ENCODE data around the gene FBXO10.

The FBXO10 gene

GRCh38 chr9:37564916-37565315 lies 11.3 kb downstream of the FBXO10 start:
- H2AFZ ChIP-seq (ENCODE audit: low read length), result no peak overlapping the region
- H3F3A ChIP-seq (ENCODE audit: low read depth), result no peaks in the 10 kb centered on the region
- H3K4me3 ChIP-seq (ENCODE audit: low read length, poor library complexity, severe bottlenecking), result no peak overlapping the region
- H3K79me2 ChIP-seq (ENCODE audit: insufficient read depth, low read length), result peaks cover 35% of the 10 kb centered on the region
- peaks cover 5% of the 10 kb centered on the region; the same call in 1 of the 2 replicates for H3K9me3 ChIP-seq (ENCODE audit: insufficient read depth, low read depth, low read length)
- H3K9ac ChIP-seq (ENCODE audit: low read depth, low read length, poor library complexity, severe bottlenecking), result no peak overlapping the region
- H3K4me2 ChIP-seq (ENCODE audit: low read depth, low read length, poor library complexity, severe bottlenecking), result no peak overlapping the region
- H3K4me1 ChIP-seq (ENCODE audit: insufficient read depth, low read length, poor library complexity, severe bottlenecking), result peaks cover 4% of the 10 kb centered on the region
- H3K36me3 ChIP-seq (ENCODE audit: insufficient read depth, low read length), result no peaks in the 10 kb centered on the region
- no peaks in the 10 kb centered on the region for H4K20me1 ChIP-seq (ENCODE audit: insufficient read depth, low read length, poor library complexity, severe bottlenecking)
- no peaks in the 10 kb centered on the region for H3K27me3 ChIP-seq (ENCODE audit: insufficient read depth, low read length, poor library complexity, severe bottlenecking)
- TF ChIP-seq CTCF (conservative IDR thresholded peaks at IDR 0.05; ENCODE audit: low read length), result no peak
- no peak for TF ChIP-seq EZH2phosphoT487 (IDR thresholded peaks at IDR 0.05; ENCODE audit: borderline replicate concordance)
- H3K9me2 ChIP-seq (replicated peaks; ENCODE audit: low read depth, low read length), result no peaks in the 10 kb centered on the region

- TF ChIP-seq EZH2phosphoT487 (IDR thresholded peaks at IDR 0.05; ENCODE audit: borderline replicate concordance) (no peak), CTCF (conservative IDR thresholded peaks at IDR 0.05; ENCODE audit: low read length) (no peak)
- Histone ChIP-seq H3K4me2 (ENCODE audit: low read depth, low read length, poor library complexity, severe bottlenecking) (no peak overlapping the region), H3K27me3 (ENCODE audit: insufficient read depth, low read length, poor library complexity, severe bottlenecking) (no peaks in the 10 kb centered on the region), H3K4me3 (ENCODE audit: low read length, poor library complexity, severe bottlenecking) (no peak overlapping the region), H3K79me2 (ENCODE audit: insufficient read depth, low read length) (peaks cover 34% of the 10 kb centered on the region; the same call in 1 of the 2 replicates), H3K9ac (ENCODE audit: low read depth, low read length, poor library complexity, severe bottlenecking) (no peak overlapping the region), H3K9me2 (replicated peaks; ENCODE audit: low read depth, low read length) (no peaks in the 10 kb centered on the region), H2AFZ (ENCODE audit: low read length) (no peak overlapping the region), H3K9me3 (ENCODE audit: insufficient read depth, low read depth, low read length) (peaks cover 5% of the 10 kb centered on the region; the same call in 1 of the 2 replicates), H3F3A (ENCODE audit: low read depth) (no peaks in the 10 kb centered on the region), H3K36me3 (ENCODE audit: insufficient read depth, low read length) (no peaks in the 10 kb centered on the region), H4K20me1 (ENCODE audit: insufficient read depth, low read length, poor library complexity, severe bottlenecking) (no peaks in the 10 kb centered on the region), H3K4me1 (ENCODE audit: insufficient read depth, low read length, poor library complexity, severe bottlenecking) (no peaks in the 10 kb centered on the region)
These were observed 12.2 kb downstream of the FBXO10 start for GRCh38 chr9:37563806-37564513.

- no peaks in the 10 kb centered on the region for H4K20me1 ChIP-seq (ENCODE audit: insufficient read depth, low read length, poor library complexity, severe bottlenecking)
- H3K4me3 ChIP-seq (ENCODE audit: low read length, poor library complexity, severe bottlenecking), result no peak overlapping the region
- H2AFZ ChIP-seq (ENCODE audit: low read length), result no peak overlapping the region
- H3K9me3 ChIP-seq (ENCODE audit: insufficient read depth, low read depth, low read length), result peaks cover 5% of the 10 kb centered on the region; the same call in 1 of the 2 replicates
- peaks cover 26% of the 10 kb centered on the region; the same call in 1 of the 2 replicates for H3K79me2 ChIP-seq (ENCODE audit: insufficient read depth, low read length)
- H3K4me2 ChIP-seq (ENCODE audit: low read depth, low read length, poor library complexity, severe bottlenecking), result no peak overlapping the region
- TF ChIP-seq CTCF (conservative IDR thresholded peaks at IDR 0.05; ENCODE audit: low read length) (no peak), EZH2phosphoT487 (IDR thresholded peaks at IDR 0.05; ENCODE audit: borderline replicate concordance) (no peak)
- no peaks in the 10 kb centered on the region for H3K27me3 ChIP-seq (ENCODE audit: insufficient read depth, low read length, poor library complexity, severe bottlenecking)
- no peak overlapping the region for H3K9ac ChIP-seq (ENCODE audit: low read depth, low read length, poor library complexity, severe bottlenecking)
- H3K36me3 ChIP-seq (ENCODE audit: insufficient read depth, low read length), result no peaks in the 10 kb centered on the region
- no peaks in the 10 kb centered on the region for H3K9me2 ChIP-seq (replicated peaks; ENCODE audit: low read depth, low read length)
- no peaks in the 10 kb centered on the region for H3K4me1 ChIP-seq (ENCODE audit: insufficient read depth, low read length, poor library complexity, severe bottlenecking)
- H3F3A ChIP-seq (ENCODE audit: low read depth), result no peaks in the 10 kb centered on the region
These were observed 13.4 kb downstream of the FBXO10 start for GRCh38 chr9:37562826-37563225.
